ENCODE results near the gene FAM98A.

The FAM98A gene

DNA sequence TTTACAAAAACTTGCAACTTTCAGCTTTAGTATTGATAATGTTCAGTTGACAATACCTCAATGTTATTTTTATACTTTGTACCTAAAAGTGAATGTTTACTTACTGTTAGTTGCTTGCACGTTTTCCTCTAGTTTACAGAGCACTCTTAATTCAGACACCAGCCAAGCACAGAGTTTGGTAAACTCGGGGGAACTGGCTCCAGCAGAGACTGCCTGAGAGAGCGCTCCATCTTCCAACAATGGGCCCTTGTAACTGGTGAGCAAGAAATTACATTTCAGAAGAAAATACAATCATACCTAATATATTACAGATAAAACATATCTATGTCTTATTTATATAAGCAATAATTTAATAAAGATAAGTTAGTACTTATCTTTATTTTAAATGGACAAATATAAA is 3.7 kb downstream of the FAM98A start:
- no peak for DNase-seq

- no peak for DNase-seq
These were observed 9.7 kb downstream of the FAM98A start for GRCh38 chr2:33589444-33589843.

GRCh38 chr2:33588232-33588631 is 10.9 kb downstream of the FAM98A start:
- DNase-seq, result no peak

GRCh38 chr2:33586766-33587165 is 12.3 kb downstream of the FAM98A start:
- no peak for DNase-seq

DNA sequence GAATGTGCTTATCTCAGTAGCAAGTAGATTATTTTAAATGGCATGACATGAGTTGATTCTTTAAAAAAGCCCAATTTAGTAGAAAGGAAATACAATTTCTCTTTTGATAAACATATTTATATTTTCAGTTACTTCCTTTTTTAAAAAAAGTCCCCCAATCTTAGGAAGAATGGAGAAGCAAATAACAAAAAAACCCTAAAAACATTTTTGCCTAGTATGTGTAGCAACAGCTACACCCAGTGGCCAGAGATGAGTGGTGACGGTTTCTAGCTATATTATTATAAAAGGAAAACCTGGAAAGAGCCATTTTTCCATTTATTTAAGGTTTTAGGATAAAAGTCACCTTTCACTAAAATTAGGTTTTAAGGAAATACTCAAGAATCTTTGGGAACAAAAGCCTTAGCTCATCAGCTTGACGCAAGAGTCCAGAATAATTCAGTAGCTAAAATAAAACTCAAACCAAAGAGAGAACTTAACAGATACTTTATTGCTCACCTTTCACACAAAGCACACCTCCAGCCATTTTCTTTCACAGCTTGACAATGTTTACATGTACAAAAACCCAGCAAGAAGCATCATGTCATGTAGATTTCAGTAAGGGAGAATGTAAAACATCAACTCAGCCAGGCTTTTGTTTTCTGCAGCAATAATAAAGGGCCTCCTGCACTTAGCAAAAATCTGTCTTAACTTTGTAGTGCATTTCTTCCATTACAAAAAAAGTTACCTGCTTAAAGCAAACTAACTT is 15.7 kb downstream of the FAM98A start:
- DNase-seq, result no peak

GRCh38 chr2:33581872-33582271 is 17.2 kb downstream of the FAM98A start:
- no peak for DNase-seq

DNA sequence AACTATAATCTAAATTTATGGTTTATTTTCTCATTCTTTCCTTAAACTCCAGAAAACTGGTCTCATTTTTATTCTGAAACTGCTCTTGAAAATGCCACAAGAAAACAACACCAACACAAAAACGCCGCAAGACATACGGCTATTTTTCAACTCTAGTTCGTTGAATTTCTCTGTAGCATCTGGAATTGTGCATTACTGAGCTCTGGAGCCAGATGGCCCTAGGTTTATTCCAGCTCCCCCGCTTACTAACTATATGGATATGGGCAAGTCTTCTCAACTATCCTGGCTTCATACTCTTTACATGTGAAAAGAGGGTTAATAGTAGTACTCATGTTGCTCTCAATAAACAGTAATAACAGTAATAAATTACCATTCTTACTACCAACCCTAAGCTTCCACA is 19.9 kb downstream of the FAM98A start:
- no peak for DNase-seq

DNA sequence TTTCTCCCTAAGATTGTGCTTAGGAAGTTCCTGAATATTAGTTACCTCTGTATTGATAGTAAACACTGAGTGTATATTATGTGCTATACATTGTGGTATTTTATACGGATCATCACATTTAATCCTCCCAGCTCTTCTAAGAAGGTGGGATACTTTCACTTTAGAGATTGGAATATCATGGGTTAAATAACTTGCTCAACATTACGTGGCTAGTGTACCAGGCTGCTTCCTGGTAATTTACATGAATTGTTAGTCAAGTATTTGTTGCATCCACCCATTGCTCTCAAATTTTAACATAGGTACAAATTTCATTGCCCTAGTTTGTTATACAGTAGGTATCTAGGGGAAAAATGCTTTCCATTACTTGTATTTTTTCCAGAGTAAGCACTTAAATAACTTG is 21.4 kb downstream of the FAM98A start:
- DNase-seq, result no peak

DNA sequence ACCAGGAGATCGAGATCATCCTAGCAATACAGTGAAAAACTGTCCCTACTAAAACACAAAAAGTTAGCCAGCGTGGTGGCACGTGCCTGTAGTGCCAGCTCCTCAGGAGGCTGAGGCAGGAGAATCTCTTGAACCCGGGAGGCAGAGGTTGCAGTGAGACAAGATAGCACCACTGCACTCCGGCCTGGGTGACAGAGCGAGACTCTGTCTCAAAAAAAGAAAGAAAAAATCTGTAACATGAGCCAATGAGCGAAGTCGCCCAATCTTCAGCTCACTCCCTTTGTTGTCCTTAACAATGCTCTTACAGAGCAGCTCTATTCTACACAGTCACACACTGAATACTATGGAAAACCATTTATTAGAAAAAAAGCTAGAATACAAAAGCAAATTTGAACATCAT is 22.0 kb downstream of the FAM98A start:
- DNase-seq, result no peak

GRCh38 chr2:33573657-33574056 is 25.4 kb downstream of the FAM98A start:
- DNase-seq, result no peak

- DNase-seq, result no peak
These were observed 28.4 kb downstream of the FAM98A start for GRCh38 chr2:33570681-33571080.

DNA sequence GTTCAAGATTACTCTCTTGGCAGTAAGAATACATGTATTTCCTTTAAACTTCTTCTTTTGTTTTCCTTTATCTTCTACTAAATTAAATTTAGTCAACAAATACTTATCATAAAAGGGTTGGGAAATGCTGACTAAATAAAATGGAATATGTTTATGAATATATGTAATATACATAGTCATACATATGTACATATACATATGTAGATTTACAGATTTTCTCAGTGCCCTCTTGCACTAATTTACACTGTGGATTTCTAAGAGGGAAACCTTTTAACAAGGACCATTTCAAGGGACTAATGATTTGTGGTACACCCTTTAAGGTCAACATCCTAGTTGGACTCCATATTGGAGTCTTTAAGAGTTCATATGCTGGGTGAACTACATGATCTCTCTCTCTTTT is 37.2 kb downstream of the FAM98A start:
- no peak for DNase-seq

DNA sequence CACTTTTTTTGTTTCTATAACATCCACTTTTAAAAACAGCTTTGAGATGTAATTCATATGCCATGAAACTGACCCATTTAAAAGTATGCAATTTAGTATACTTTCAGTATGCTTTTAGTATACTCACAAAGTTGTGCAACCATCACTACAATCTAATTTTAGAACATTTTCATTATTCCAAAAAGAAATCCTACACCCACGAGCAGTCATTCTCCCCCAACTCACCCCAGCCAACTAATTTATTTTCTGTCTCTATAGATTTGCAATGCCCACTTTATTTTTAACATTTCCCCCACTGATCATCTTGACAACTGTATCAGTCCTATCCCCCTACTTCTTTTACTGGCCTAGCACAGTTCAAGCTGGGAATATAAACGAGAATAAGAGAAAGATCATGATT is 39.1 kb downstream of the FAM98A start:
- no peak for DNase-seq

DNA sequence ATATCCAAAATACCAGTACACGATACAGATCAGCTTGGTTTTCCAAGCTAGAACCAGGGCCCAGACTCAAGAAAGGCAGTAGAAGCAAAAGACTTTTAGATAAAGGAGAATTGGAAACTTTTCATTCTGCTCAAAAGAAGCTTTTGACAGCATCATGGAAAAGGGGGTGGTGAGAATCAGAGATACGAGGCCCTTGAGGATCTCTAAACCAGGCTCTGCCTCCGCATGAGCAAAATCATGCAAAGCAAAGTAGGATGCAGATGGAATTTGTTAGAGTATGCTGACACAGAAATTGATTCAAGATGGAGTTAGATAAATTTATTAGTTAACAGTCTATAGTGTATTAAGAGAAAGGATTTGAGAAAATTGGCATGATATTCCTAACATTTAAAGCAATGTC is 39.8 kb downstream of the FAM98A start:
- DNase-seq, result no peak

- no peak for DNase-seq
These were observed 43.4 kb downstream of the FAM98A start for GRCh38 chr2:33555681-33556080.

DNA sequence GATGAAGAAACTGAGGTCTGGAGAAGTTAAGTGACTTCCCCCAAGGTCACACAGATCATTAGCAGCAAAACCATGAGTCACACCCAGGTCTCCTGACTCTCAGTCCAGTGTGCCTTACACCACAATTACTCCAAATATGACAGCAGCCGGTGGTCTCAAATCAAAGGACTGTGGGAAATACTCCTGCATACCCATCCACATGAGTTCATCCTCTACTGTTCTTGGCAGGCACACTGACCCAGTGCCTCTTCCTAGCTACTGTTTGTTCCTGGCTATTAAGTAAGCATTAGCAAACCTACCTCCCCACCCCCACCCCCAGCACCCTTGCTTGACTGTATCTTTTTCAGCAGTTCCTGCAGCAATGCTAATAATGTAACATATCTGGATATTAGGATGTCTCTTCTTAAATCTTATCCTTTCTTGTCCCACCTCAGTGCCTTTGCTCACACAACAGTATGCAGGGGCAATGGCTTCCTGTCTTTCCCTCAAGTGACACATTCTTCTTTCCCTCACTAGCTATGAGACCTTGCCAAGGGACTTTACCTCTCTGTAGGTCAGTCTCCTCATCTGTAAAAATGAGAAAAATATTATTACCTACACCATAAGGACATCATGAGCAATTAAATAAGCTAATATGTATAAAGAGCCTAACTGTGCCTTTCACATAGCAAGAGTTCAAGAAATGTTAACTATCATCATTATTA is 46.2 kb downstream of the FAM98A start:
- no peak for DNase-seq

- no peak for DNase-seq
These were observed 48.9 kb downstream of the FAM98A start for GRCh38 chr2:33550206-33550605.

DNA sequence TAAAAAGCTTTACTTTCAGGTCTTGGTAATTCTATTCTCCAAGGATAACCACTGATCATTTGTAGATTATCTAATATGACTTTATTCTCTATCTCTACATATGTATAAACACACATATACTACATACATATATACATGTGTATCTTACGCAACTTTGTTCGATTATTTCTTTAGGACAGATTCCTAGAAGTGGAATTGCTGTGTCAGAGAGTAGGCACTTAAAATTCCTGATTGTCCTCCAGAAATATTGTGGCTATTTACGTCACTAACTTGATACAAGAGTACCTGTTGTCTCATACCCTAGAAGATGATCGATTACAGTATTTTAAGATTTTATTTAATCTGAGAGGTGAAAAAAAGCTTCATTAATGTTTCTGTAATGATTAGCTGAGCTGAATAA is 57.9 kb downstream of the FAM98A start:
- DNase-seq, result no peak

DNA sequence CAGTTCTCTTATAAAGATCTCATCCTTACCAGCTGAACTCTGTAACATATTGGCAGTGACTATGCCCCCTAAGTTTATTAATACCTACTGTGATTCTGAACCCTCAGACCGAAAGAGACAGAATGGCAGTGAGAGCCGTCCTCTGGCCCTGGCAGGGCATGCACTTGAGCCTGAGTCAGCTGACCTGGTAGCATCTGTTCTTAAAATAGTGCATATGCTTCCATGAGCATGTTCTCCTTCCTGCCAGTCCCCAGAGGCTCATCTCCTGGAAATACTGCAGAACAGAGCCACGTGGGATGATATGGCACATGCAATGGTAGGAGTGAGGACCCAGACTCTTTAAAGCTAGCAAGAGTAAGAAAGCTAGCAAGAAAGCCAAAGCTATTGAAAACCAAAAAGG is 63.7 kb downstream of the FAM98A start:
- DNase-seq, result no peak

Measured in DMS79 (cell line).